GM04503 (cell line): ENCODE data around the gene PRKAB2.
"Not testable (repeated sequence)": the region's sequence is repeated elsewhere in the genome, so short reads cannot be mapped to it uniquely, and the experiment has no call there.

ENCODE experiments used
- DNase-seq: peaks from one replicate; pipeline ENCODE4 v3.0.0-alpha.2; 2012; ENCODE audit warnings: low read depth

PRKAB2 gene

GRCh38 chr1:147109762-147110161 lies 62.5 kb downstream of the PRKAB2 start:
- no peak for DNase-seq

- DNase-seq, result no peak
These were observed 63.2 kb downstream of the PRKAB2 start for GRCh38 chr1:147109041-147109440.

- not testable (repeated sequence) for DNase-seq
These were observed 65.8 kb downstream of the PRKAB2 start for GRCh38 chr1:147106407-147106881.

GRCh38 chr1:147105909-147106308 lies 66.4 kb downstream of the PRKAB2 start:
- no peak for DNase-seq
